CD4-positive, alpha-beta T cell treated with Interleukin-1 beta for 1 hour (primary cell): ENCODE results near the gene RARA.
"Not testable (repeated sequence)": the region's sequence is repeated elsewhere in the genome, so short reads cannot be mapped to it uniquely, and the experiment has no call there.

Experiments
- DNase-seq, 2 donors: peaks; one replicate each; pipeline ENCODE4 v3.0.0-alpha.2; 2020 to 2022

RARA gene

DNA sequence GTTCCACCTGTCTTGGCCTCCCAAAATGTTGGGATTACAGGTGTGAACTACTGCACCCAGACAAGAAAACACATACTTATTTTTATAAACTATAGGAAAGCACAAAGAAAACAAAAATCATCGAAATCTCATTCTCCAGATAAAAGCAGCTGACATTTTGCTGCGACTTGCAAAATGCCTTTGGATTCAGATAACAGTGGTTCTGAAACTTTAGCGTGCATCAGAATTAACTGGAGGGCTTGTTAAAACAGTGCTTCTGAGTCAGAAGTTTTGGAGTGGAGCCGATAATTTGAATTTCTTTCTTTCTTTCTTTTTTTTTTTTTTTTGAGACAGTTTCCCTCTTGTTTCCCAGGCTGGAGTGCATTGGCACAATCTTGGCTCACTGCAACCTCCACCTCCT, 73.3 kb downstream of the RARA start:
- DNase-seq = no peak

- not testable (repeated sequence) for DNase-seq
Measured at GRCh38 chr17:40386555-40386954, 77.6 kb downstream of the RARA start.

DNA sequence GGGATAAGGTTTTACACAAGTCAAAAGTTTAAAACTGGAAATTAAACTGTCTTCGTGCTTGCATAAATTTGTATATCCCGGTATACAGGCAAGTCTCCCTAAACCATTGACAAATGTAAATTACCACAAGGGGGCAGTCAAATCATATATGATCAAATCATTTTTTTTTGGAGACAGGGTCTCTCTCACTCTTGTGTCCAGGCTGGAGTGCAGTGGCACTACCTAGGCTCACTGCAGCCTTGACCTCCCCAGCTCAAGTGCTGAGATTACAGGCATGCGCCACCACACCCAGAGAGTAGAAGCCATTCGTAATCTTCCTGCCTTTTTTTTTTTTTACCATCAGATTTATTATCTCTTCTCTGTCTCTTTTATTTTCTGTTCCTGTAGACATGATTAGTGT, 90.2 kb downstream of the RARA start:
- peak in 1 of 2 donors; percentile 55 for DNase-seq

DNA sequence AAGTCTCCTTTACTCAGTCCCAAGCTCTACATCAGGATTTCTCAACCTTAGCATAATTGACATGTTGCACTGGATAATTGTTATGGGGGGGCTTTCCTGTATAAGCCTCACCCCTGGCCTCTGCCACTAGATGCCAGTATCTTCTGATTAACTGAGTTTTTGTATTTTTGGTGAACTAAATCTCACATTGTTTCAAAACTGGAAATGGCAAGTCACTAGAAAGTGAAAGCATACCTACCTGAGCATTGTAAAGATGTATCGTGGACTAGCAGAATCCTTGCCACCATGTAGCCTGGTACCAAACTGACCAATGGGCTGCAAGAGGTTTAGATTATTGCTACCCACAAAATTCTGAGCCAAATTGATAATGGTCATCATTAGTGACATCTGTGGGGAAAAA, 93.7 kb downstream of the RARA start:
- peak in 1 of 2 donors; percentile 25 for DNase-seq

- no peak for DNase-seq
Measured at GRCh38 chr17:40404003-40404402, 95.0 kb downstream of the RARA start.
